Dermis blood vessel endothelial cell (primary cell): ENCODE data around the gene MORC2. TPM values are rescaled to one million over a fixed set of nuclear protein-coding genes. Genes with fewer than 3 reads are reported as not detected.

ENCODE experiments used
- DNase-seq: peaks from one replicate; pipeline ENCODE4 v3.0.0; 2010
- total RNA-seq: library from RNA; depleted of rRNA; stranded (reverse); fragments of >200 nt; gene quantifications from 2 replicates; pipeline ENCODE4 v1.2.3, GENCODE V29; 2014

Gene MORC2
- total RNA-seq, 1 donor from 2014 or later: 16.5 TPM

- no peak for DNase-seq
These were observed 19.6 kb downstream of the MORC2 start for GRCh38 chr22:30948930-30949342.

- peak; percentile 78 for DNase-seq
These were observed 20.6 kb downstream of the MORC2 start for GRCh38 chr22:30947816-30948454.

GRCh38 chr22:30947173-30947815 lies 21.3 kb downstream of the MORC2 start:
- DNase-seq: peak; percentile 58

GRCh38 chr22:30946354-30946753 lies 22.2 kb downstream of the MORC2 start:
- DNase-seq: peak; percentile 11

GRCh38 chr22:30945653-30946052 lies 22.9 kb downstream of the MORC2 start:
- no peak for DNase-seq

GRCh38 chr22:30944986-30945385 lies 23.6 kb downstream of the MORC2 start:
- DNase-seq: no peak

- DNase-seq: no peak
These were observed 25.2 kb downstream of the MORC2 start for GRCh38 chr22:30943368-30943767.

- no peak for DNase-seq
These were observed 27.2 kb downstream of the MORC2 start for GRCh38 chr22:30941363-30941740.

- DNase-seq: no peak
These were observed 27.8 kb downstream of the MORC2 start for GRCh38 chr22:30940685-30941362.

- DNase-seq: no peak
These were observed 34.5 kb downstream of the MORC2 start for GRCh38 chr22:30934053-30934452.

- no peak for DNase-seq
These were observed 35.1 kb downstream of the MORC2 start for GRCh38 chr22:30933457-30933856.

- no peak for DNase-seq
These were observed 35.9 kb downstream of the MORC2 start for GRCh38 chr22:30932661-30933060.

GRCh38 chr22:30931541-30932300 lies 36.9 kb downstream of the MORC2 start:
- no peak for DNase-seq

GRCh38 chr22:30930228-30930627 lies 38.3 kb downstream of the MORC2 start:
- no peak for DNase-seq

GRCh38 chr22:30928401-30928800 lies 40.2 kb downstream of the MORC2 start:
- no peak for DNase-seq

GRCh38 chr22:30927806-30928205 lies 40.8 kb downstream of the MORC2 start:
- no peak for DNase-seq

GRCh38 chr22:30926706-30927105 lies 41.9 kb downstream of the MORC2 start:
- DNase-seq: no peak

GRCh38 chr22:30925667-30926066 lies 42.9 kb downstream of the MORC2 start:
- no peak for DNase-seq

GRCh38 chr22:30923168-30923900 lies 45.2 kb downstream of the MORC2 start:
- DNase-seq: no peak

- peak; percentile 81 for DNase-seq
These were observed 46.4 kb downstream of the MORC2 start for GRCh38 chr22:30922151-30922611.

GRCh38 chr22:30921108-30921507 lies 47.5 kb downstream of the MORC2 start:
- DNase-seq: peak; percentile 15

GRCh38 chr22:30920407-30920806 lies 48.2 kb downstream of the MORC2 start:
- DNase-seq: peak; percentile 83
